Measurements from ENCODE around the gene RALGAPA2.

DNA sequence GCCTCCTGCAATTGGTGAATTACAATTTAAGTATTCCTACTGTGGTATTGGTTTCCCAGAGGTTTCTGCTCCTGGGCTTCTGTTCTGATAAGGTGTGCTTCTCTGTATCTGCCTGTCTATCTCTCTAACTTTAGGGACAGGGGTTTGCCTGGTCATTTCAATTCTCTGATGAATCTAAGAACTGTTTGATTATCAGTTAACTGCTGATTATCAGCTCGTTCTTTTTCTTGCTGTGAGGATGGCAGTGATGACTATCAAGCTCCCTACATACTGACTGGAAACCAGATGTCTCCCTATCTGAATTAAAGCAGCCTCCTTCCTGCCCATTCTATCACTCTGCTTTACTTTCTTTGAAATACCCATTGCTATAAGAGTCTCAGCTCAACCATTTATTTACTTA, 224.1 kb downstream of the RALGAPA2 start:
- TF ChIP-seq YY1 (IDR thresholded peaks at IDR 0.05; ENCODE audit: insufficient read depth, insufficient read length): no peak
- no peak for TF ChIP-seq SUZ12 (IDR thresholded peaks at IDR 0.05; ENCODE audit: extremely low read depth, insufficient read depth, insufficient read length)
- TF ChIP-seq ZNF274 (IDR thresholded peaks at IDR 0.05; ENCODE audit: low read depth, low read length): no peak

Data from NT2/D1 (cell line).